PC-9 (cell line): ENCODE measurements around the gene GIMAP8.

ENCODE experiments used
- CTCF ChIP-seq: fragments of 200-600 bp; sonication (generic); conservative IDR thresholded peaks from 2 replicates; pipeline ENCODE4 v1.6.1; 2017; ENCODE audit warnings: mixed run types, antibody characterized with exemption, mild to moderate bottlenecking, moderate library complexity
- EZH2 ChIP-seq: fragments of 200-600 bp; sonication (generic); IDR thresholded peaks from 2 replicates; pipeline ENCODE4 v1.8.0; 2017; ENCODE audit warnings: antibody characterized with exemption, low read depth

GRCh38 chr7:150447966-150448788 lies 2.3 kb upstream of the GIMAP8 start:
- TF ChIP-seq CTCF (no peak), EZH2 (no peak)
